ENCODE measurements around the gene SLC2A10.
"Not testable (repeated sequence)": the region's sequence is repeated elsewhere in the genome, so short reads cannot be mapped to it uniquely, and the experiment has no call there.

The SLC2A10 gene

GRCh38 chr20:46709459-46710152 lies at the start of gene SLC2A10:
Gene SLC2A10 (plus strand): TSS chr20:46709649. CDS start chr20:46709737, 88 bp downstream.
- no peak for DNase-seq

- DNase-seq: no peak
These were observed 49.0 kb upstream of the SLC2A10 start for GRCh38 chr20:46660487-46660886.

GRCh38 chr20:46661659-46662058 lies 47.8 kb upstream of the SLC2A10 start:
- no peak for DNase-seq

- DNase-seq: no peak
These were observed 45.9 kb upstream of the SLC2A10 start for GRCh38 chr20:46663531-46663930.

- no peak for DNase-seq
These were observed 43.8 kb upstream of the SLC2A10 start for GRCh38 chr20:46665602-46666001.

GRCh38 chr20:46666306-46666705 lies 43.1 kb upstream of the SLC2A10 start:
- DNase-seq: no peak

GRCh38 chr20:46666818-46667515 lies 42.5 kb upstream of the SLC2A10 start:
- DNase-seq: no peak

- DNase-seq: no peak
These were observed 39.2 kb upstream of the SLC2A10 start for GRCh38 chr20:46670228-46670584.

GRCh38 chr20:46670585-46671584 lies 38.6 kb upstream of the SLC2A10 start:
- no peak for DNase-seq

GRCh38 chr20:46671866-46672542 lies 37.4 kb upstream of the SLC2A10 start:
- DNase-seq: no peak

- no peak for DNase-seq
These were observed 36.8 kb upstream of the SLC2A10 start for GRCh38 chr20:46672543-46673148.

- no peak for DNase-seq
These were observed 35.8 kb upstream of the SLC2A10 start for GRCh38 chr20:46673394-46674252.

- no peak for DNase-seq
These were observed 35.0 kb upstream of the SLC2A10 start for GRCh38 chr20:46674253-46675083.

GRCh38 chr20:46676649-46677316 lies 32.7 kb upstream of the SLC2A10 start:
- DNase-seq: not testable (repeated sequence)

- DNase-seq: no peak
These were observed 31.8 kb upstream of the SLC2A10 start for GRCh38 chr20:46677608-46678007.

GRCh38 chr20:46678516-46678915 lies 30.9 kb upstream of the SLC2A10 start:
- no peak for DNase-seq

GRCh38 chr20:46680684-46681031 lies 28.8 kb upstream of the SLC2A10 start:
- no peak for DNase-seq

GRCh38 chr20:46681032-46681854 lies 28.2 kb upstream of the SLC2A10 start:
- DNase-seq: peak; percentile 34
